Upper lobe of left lung (tissue), 6 donors: ENCODE measurements around the gene ADAM17. TPM values are rescaled to one million over a fixed set of nuclear protein-coding genes. Genes with fewer than 3 reads are reported as not detected.

ENCODE experiments used
- ATAC-seq, 2 donors: fragments of 200-7000 bp; cut with Tn5 transposase; one replicate each; pipeline ENCODE4 v1.9.1; 2022; ENCODE audit warnings: mild to moderate bottlenecking in 2 of 2, moderate library complexity in 2 of 2; ENCODE audit not compliant: low FRiP score in 2 of 2
- DNase-seq, 2 donors: peaks; one replicate each; pipeline ENCODE4 v3.0.0-alpha.2; 2019 to 2020
- H3K27ac ChIP-seq, 4 donors: fragments of 200-600 bp; sonication (generic); one replicate each; pipeline ENCODE4 v1.5.1; 2016 to 2019
- H3K27me3 ChIP-seq, 4 donors: fragments of 200-600 bp; sonication (generic); one replicate each; pipeline ENCODE4 v1.5.1; 2017 to 2019
- H3K36me3 ChIP-seq, 4 donors: fragments of 200-600 bp; sonication (generic); one replicate each; pipeline ENCODE4 v1.5.1; 2016 to 2019
- H3K4me1 ChIP-seq, 4 donors: fragments of 200-600 bp; sonication (generic); one replicate each; pipeline ENCODE4 v1.5.1; 2018 to 2019
- H3K4me3 ChIP-seq, 4 donors: fragments of 200-600 bp; sonication (generic); one replicate each; pipeline ENCODE4 v1.5.1; 2017 to 2019; ENCODE audit warnings: mild to moderate bottlenecking in 2 of 4, moderate library complexity in 1 of 4
- H3K9me3 ChIP-seq, 4 donors: fragments of 200-600 bp; sonication (generic); one replicate each; pipeline ENCODE4 v1.5.1; 2018 to 2019
- CTCF ChIP-seq, 6 experiments: fragments of 450-650 bp in 4 of 6; fragments of 200-600 bp in 2 of 6; sonication (generic) in 2 of 6; IDR thresholded peaks; one replicate each; pipeline ENCODE4 v1.5.1; 2016 to 2019; ENCODE audit warnings: antibody characterized with exemption in 6 of 6
- EP300 ChIP-seq, 4 donors: sonication (generic); formaldehyde crosslinking; IDR thresholded peaks; one replicate each; pipeline ENCODE4 v1.5.1; 2017; ENCODE audit warnings: antibody characterized with exemption in 4 of 4, control low read depth in 2 of 4
- POLR2A ChIP-seq, 4 donors: fragments of 450-650 bp; IDR thresholded peaks; one replicate each; pipeline ENCODE4 v1.5.1; 2016 to 2017; ENCODE audit warnings: antibody characterized with exemption in 4 of 4, mild to moderate bottlenecking in 2 of 4
- POLR2AphosphoS5 ChIP-seq, 2 donors: sonication (generic); formaldehyde crosslinking; IDR thresholded peaks; one replicate each; pipeline ENCODE4 v1.5.1; 2017; ENCODE audit warnings: antibody characterized with exemption in 2 of 2
- WGBS, 2 donors: methylation state at CpG; one replicate each; pipeline ENCODE4 v1.1.5; 2017 to 2018; 5-methylcytosine and 5-hydroxymethylcytosine counted together
- total RNA-seq, 6 donors: library from RNA; depleted of rRNA in 4 of 6; stranded (reverse); fragments of >200 nt in 4 of 6; gene quantifications; one replicate each; pipeline versions ENCODE4 v1.1.0 to v1.2.1, GENCODE V29; 2016 to 2021
- donor health status: DM: no; HTN: no; CAD: no; lungs with moderate emphysema.
- donor health status: DM: no; HTN: yes; CAD: no; lungs with severe emphysema.

Gene ADAM17
- total RNA-seq, 6 donors from 2014 or later: 59.7 to 71.0 (median 66.3) TPM

GRCh38 chr2:9533663-9534062 lies 22.0 kb downstream of the ADAM17 start:
- Histone ChIP-seq H3K36me3 (peaks cover 0 to 52% (median 13%) of the 10 kb centered on the region in 4 donors), H3K4me1 (peaks cover 0 to 7% (median 5%) of the 10 kb centered on the region in 4 donors), H3K4me3 (no peak overlapping the region), H3K27me3 (no peaks in the 10 kb centered on the region), H3K9me3 (no peaks in the 10 kb centered on the region), H3K27ac (no peak overlapping the region)
- TF ChIP-seq CTCF (IDR thresholded peaks at IDR 0.05) (no peak), POLR2A (IDR thresholded peaks at IDR 0.05) (no peak), EP300 (IDR thresholded peaks at IDR 0.05) (no peak), POLR2AphosphoS5 (IDR thresholded peaks at IDR 0.05) (no peak)
- DNase-seq (no peak), ATAC-seq (no peak)
- 95 to 98% methylated on average over 2 of the region's 2 CpGs for WGBS, 2 donors

DNA sequence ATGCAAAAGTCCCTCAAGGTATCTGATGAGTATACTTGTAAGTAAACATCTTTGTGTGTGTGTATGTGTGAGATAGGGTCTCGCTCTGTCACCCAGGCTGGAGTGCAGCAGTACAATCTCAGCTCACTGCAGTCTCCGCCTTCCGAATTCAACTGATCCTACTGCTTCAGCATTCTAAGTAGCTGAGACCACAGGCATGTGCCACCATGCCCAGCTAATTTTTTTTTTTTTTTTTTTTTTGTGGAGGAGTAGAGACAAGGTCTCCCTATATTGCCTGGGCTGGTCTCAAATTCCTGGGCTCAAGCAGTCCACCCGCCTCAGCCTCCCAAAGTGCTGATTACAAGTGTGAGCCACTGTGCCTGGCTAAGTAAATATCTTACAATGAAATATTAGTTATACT lies 23.2 kb downstream of the ADAM17 start:
- Histone ChIP-seq H3K9me3 (no peaks in the 10 kb centered on the region), H3K27ac (no peak overlapping the region), H3K4me1 (peaks cover 0 to 3% (median under 1%) of the 10 kb centered on the region in 4 donors), H3K4me3 (no peak overlapping the region), H3K36me3 (peaks cover 0 to 61% (median 13%) of the 10 kb centered on the region in 4 donors), H3K27me3 (no peaks in the 10 kb centered on the region)
- TF ChIP-seq EP300 (IDR thresholded peaks at IDR 0.05): no peak
- no peak for TF ChIP-seq POLR2A (IDR thresholded peaks at IDR 0.05)
- TF ChIP-seq CTCF (IDR thresholded peaks at IDR 0.05): no peak
- no peak for TF ChIP-seq POLR2AphosphoS5 (IDR thresholded peaks at IDR 0.05)
- DNase-seq (no peak), ATAC-seq (no peak)
- WGBS, 2 donors: 98 to 99% methylated on average over 4 of the region's 4 CpGs

DNA sequence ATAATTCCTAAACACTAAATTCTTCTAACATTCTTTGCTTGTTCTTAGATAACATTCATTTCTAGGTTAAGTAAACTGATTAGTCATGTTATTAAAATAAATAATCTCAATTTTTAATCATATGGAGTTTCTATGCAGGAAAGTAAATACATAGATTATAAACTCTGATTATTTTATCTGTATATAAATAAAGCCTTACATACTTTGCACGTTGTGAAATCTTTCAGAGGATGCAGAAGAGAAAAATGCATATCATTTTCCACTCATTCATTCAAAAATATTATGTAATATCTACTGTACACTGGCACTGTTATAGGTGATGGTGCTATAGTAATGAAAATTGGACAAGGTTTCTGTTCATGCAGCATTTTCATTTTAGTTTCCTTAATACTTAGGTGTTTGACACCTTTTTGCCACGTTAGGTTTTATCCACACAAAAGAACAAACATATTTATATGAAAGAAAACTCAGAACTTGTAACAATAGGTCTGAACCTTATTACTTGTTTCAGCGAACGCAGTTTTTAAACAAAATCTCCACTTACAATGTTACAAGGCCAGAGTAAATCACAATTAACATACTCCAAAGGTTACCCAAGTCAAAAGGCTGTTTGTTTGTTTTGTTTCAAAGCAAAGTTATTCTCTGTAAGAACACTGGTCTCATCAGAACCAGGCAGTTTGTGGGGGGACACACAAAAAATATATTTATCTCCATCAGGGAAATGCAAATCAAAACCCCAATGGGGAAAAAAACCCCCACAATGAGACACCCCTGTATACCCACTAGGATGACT lies 27.4 kb downstream of the ADAM17 start:
- no peaks in the 10 kb centered on the region for H3K27me3 ChIP-seq
- no peak overlapping the region for H3K4me3 ChIP-seq
- TF ChIP-seq POLR2A (IDR thresholded peaks at IDR 0.05) (no peak), CTCF (IDR thresholded peaks at IDR 0.05) (no peak), POLR2AphosphoS5 (IDR thresholded peaks at IDR 0.05) (no peak), EP300 (IDR thresholded peaks at IDR 0.05) (no peak)
- H3K36me3 ChIP-seq: peaks cover 8 to 81% (median 33%) of the 10 kb centered on the region in 4 donors
- ATAC-seq: no peak
- no peak overlapping the region for H3K27ac ChIP-seq
- H3K4me1 ChIP-seq: no peaks in the 10 kb centered on the region
- 72 to 85% methylated on average over 4 of the region's 4 CpGs for WGBS, 2 donors
- no peak for DNase-seq
- H3K9me3 ChIP-seq: no peaks in the 10 kb centered on the region

DNA sequence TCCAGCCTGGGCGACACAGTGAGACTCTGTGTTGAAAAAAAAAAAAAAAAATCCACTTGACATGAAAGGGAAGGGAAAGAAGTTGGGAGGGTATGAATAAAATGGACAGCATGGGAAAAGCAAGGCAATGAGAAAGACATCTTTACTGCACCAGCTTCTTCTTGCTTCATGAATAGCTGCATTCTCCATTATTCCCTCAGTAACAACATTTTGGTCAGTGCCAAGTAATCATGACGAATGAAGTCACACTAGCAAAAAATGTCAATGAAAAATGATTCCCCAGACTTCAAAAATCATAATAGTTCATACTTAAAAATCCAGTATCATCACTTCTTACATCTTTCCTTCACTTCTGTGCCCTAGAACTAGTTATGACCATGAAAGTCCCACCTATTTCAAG lies 30.4 kb downstream of the ADAM17 start:
- DNase-seq: no peak
- Histone ChIP-seq H3K27me3 (no peaks in the 10 kb centered on the region), H3K4me3 (no peak overlapping the region), H3K36me3 (peaks cover 9 to 93% (median 37%) of the 10 kb centered on the region in 4 donors), H3K4me1 (no peaks in the 10 kb centered on the region), H3K27ac (no peak overlapping the region), H3K9me3 (no peaks in the 10 kb centered on the region)
- WGBS, 2 donors: 89 to 96% methylated on average over 2 of the region's 2 CpGs
- ATAC-seq: no peak
- no peak for TF ChIP-seq CTCF (IDR thresholded peaks at IDR 0.05)
- no peak for TF ChIP-seq POLR2A (IDR thresholded peaks at IDR 0.05)
- TF ChIP-seq EP300 (IDR thresholded peaks at IDR 0.05): no peak
- TF ChIP-seq POLR2AphosphoS5 (IDR thresholded peaks at IDR 0.05): no peak

- Histone ChIP-seq H3K4me3 (no peak overlapping the region), H3K27ac (no peak overlapping the region), H3K36me3 (peaks cover 18 to 93% (median 43%) of the 10 kb centered on the region in 4 donors), H3K27me3 (no peaks in the 10 kb centered on the region), H3K9me3 (no peaks in the 10 kb centered on the region), H3K4me1 (no peaks in the 10 kb centered on the region)
- TF ChIP-seq POLR2A (IDR thresholded peaks at IDR 0.05) (no peak), CTCF (IDR thresholded peaks at IDR 0.05) (no peak), POLR2AphosphoS5 (IDR thresholded peaks at IDR 0.05) (no peak), EP300 (IDR thresholded peaks at IDR 0.05) (no peak)
- 86 to 95% methylated on average over 8 of the region's 8 CpGs for WGBS, 2 donors
- ATAC-seq: peak in 1 of 2 donors; percentile 21
- DNase-seq: no peak
Measured at GRCh38 chr2:9524291-9524690, 31.3 kb downstream of the ADAM17 start.
